ENCODE measurements around the gene ZNF644.
"Not testable (repeated sequence)": the region's sequence is repeated elsewhere in the genome, so short reads cannot be mapped to it uniquely, and the experiment has no call there.

Gene ZNF644

DNA sequence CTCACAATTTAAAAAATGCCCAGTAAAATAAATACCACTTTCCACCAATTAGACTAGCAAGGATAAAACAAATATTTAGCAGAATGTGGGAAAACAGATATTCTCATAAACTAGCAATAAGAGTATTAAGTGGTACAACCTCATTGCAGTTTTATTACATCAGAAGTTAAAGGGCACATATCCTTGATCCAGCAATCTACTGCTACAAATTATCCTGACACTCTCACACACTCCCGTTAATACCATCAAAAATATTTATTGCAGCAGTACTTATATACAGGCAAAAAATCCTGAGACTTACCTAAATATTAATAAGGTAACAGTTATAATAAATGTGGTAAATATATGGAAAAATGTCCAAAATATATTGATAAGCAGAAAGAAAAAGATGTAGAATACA is 44.3 kb downstream of the ZNF644 start:
- DNase-seq: no peak

DNA sequence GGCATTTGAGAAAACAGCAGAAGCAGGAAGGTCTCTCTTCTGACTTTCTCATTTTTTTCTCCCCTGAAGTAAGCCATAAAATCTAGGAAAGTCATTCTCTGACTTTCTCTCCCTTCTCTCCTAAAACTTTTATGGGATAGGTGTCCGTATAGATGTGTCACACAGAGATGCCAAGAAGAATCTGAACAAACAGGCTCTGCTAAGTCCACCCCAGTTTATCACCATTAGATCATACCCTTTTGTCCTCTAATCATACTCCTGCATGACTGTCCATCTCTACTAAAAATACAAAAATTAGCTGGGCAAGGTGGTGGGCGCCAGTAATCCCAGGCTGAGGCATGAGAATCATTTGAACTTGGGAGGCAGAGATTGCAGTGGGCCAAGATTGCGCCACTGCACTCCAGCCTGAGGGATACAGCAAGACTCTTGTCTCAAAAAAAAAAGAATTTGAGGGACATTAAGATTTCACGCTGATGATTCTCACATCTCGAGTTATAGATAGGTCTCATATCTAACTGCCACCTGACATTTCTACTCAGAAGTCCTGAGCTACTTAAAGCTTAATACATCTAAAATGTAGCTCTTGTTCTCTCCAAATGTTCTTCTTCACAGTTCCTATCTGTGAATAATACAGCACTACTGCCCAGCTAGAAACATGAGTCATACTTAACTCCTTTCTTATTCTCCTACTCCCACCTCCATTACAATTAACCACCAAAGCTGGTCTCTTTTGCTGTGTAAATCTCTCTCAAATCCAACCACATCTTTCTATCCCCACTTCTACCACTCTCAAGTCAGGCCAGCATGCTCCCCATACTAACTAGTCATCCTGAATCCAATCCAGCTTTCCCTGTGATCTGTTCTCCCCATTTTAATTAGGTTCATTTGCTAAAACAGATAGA is 47.7 kb downstream of the ZNF644 start:
- no peak for DNase-seq

DNA sequence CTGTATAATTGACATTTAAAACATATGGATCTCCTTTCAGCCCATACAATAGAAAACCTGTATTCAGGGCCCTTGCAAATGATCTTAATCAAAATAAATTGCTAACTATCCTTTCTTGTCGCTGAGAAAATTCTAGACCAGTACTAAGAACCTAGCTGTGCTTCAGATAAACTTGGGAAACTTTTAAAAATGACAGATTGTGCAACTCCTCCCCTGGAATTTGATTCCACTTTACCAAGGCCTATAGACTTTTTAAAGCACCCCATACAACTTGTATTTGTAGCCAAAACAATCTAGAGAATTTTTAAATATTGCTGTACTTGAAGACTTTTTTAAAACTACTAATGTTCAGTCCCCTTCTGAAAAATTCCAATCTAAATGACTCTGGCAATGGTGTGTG is 51.6 kb downstream of the ZNF644 start:
- DNase-seq: no peak

DNA sequence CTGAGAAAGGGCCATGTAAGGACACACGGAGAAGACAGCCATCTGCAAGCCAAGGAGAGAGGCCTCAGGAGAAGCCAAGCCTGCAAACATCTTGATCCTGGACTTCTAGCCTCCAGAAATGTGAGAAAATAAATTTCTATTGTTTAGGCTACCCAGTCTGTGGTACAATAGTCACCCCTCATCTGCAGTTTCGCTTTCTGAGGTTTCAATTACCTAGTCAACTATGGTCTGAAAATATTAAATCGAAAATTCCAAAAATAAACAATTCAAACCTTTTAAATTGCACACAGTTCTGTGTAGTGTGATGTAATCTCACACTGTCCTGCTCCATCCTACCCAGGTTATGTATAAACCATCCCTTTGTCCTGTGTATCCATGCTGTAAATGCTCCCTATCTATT is 52.6 kb downstream of the ZNF644 start:
- DNase-seq: no peak

- no peak for DNase-seq
These were observed 57.3 kb downstream of the ZNF644 start for GRCh38 chr1:90964444-90965035.

DNA sequence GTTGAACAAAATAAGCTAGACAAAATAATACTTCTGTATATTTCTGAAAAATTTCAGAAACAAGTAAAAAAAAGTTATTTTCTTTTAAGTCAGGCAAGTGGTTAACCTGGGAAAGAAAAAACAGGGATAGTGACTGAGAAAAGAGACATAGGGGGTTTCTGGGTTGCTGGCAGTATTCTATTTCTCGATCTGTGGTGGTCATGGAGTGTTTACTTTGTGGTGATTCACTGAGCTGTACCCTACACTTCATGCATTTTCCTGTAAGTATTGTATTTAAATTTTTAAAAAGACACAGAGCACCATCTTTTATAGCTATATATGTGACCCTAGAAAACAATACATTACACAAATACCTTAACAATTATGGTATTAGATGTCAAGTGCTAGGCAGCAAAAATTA is 58.2 kb downstream of the ZNF644 start:
- no peak for DNase-seq

DNA sequence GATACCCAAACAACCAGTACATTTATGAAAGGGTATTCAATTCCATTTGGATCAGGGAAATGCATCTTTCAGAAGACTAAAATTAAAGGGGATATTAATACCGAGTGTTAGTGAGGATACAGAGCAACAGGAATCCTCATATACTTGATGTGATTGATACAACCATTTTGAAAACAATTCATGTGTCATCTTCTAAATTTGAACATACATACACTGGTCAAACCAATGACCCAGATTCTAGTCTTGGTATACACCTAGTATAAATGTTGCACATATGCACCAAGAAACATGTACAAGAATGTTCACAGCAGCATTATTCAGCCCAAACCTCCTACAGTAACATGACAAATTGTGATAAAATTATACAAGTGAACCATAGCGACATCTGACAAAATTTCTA is 58.6 kb downstream of the ZNF644 start:
- no peak for DNase-seq

DNA sequence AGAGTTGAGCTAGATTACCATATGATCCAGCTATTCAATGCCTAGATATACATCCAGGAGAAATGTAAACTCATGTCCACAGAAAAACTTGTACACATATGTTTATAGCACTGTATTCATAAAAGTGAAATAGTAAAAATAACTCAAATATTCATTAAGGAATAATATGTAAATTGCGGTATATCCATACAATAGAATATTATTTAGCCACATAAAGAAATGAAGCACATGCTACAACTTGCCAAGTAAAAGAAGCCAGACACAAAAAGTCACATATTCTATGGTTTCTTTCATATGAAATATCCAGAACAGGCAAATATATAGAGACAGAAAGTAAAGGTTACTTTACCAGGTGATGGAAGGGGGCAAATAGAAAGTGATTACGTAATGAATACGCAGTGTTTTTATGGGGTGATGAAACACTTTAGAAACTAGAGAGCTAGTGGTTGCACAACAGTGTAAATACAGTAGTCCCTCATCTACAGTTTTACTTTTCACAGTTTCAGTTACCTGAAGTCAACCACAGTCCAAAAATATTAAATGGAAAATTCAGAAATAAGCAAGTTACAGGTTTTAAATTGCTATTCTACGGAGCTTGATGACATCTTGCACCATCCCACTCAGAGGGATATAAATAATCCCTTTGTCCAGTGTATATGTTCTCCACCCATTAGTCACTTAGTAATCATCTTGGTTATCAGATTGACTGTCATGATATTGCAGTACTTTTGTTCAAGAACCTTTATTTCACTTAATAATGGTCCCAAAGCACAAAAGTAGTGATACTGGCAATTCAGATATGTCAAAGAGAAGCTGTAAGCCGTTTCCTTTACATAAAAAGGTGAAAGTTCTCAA is 62.3 kb downstream of the ZNF644 start:
- DNase-seq: no peak

DNA sequence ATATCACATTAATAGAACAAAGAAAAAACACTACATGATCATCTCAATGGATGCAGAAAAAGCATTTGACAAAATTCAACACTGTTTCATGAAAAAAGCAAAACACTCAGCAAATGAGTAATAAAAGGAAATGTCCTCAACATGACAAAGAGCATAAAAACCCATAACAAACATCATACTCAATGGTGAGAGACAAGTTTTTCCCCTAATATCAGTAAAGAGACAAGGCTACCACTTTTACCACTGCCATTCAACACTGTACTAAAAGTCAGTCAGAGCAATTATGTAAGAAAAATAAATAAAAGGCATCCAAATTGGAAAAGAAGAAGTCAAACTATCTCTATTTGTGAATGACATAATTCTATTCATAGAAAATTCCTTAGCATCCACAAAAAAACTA is 64.3 kb downstream of the ZNF644 start:
- no peak for DNase-seq

DNA sequence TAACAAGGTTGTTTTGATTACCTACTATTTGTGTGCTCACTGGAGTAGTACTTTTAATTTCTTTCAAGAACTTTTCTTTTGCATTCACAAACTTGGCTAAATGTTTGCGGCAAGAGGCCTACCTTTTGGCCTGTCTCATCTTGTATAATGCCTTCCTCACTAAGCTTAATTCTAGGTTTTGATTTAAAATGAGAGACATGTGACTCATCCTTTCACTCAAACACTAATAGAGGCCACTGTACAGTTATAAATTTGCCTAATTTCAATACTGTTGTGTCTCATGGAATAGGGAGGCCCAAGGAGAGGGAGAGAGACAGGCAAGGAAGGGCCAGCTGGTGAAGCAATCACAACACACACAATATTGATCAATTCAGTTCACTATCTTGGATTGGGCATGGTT is 66.1 kb downstream of the ZNF644 start:
- DNase-seq: no peak

DNA sequence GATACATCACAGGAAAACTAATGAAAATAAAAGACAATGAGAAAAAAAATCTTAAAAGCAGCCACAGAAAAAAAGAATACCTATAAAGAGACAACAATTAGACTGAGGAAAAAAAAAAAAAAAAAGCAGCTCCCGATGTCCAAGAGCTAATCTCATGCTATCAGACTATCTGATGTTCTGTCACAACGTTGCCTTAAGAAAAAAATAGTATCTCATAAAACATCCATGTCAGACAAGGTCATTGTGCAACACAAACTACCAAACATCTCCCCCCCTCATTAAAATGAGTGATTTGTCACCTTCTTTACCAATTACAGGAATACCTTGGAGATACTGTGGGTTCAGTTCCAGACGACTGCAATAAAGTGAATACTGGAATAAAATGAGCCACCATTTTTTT is 68.9 kb downstream of the ZNF644 start:
- DNase-seq: no peak

DNA sequence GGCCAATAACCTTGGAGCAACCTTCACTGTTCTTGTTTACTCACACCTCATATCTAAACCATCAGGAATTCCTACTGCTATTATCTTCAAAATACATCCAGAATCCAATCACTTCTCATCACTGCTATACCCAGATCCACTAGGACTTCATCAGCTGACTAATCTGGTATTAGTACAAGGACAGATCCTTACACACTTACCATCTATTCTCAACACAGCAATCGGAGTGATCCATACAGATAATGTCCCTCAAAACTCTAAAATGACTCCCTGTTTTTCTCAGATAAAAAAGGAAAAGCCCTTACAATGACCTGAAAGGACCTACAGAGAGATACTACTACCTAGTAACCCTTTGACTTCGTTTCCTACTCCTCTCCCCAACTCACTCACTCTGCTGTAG is 70.8 kb downstream of the ZNF644 start:
- no peak for DNase-seq

DNA sequence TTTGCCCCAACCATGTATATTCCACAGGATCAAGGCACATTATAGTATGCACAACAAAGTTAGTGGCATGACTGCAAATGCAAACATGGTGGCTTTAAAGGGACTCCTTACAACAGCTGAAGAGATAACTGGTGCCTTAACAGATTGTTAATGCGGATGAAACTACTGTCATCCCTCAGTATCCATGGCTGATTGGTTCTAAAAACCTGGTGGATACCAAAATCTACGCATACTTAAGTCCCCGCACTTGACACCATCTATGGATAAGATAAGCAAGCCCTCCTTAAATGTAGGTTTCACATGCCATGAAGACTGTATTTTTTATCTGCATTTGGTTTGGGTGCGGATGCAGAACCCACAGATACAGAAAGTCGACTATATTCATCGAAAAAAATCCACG is 73.5 kb downstream of the ZNF644 start:
- no peak for DNase-seq

GRCh38 chr1:90946630-90947029 is 75.2 kb downstream of the ZNF644 start:
- no peak for DNase-seq

- DNase-seq: no peak
These were observed 76.5 kb downstream of the ZNF644 start for GRCh38 chr1:90945287-90945686.

DNA sequence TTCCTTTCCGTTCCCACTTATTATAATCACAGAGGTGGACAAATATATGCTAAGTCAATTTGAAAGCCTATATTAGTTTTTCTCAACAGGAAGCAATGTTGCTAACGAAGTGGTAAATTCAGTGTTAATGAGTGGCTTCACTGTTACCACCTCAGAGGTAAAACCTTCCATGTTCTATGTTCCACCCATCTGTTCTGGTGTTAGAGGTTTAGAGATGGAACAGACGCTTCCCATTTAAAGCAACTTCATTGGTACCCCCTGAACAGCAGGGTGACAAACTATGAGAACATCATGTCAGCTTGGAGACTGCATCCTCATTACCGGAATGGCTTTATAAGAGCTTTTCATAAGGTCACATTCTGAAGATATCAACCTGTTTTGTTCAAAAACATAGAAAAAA is 77.9 kb downstream of the ZNF644 start:
- no peak for DNase-seq

DNA sequence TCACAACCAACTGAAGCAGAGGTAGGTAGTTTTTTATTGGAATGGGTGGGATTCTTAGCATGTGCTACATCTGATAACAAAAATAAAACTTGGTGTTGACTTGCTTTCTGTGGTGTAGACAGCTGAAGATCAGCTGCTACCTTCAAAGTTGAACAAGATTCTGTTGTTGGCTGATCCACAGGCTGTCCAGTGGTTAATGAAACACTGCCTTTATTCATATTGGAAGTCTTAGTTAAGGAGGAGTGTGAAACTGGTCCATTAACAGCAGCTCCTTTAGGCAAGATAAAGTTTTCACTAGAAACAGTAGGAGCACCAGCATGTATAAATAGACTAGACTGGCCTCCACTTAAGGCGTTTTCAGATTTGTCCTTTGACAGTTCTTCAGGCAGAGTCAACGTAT is 81.1 kb downstream of the ZNF644 start:
- DNase-seq: no peak

DNA sequence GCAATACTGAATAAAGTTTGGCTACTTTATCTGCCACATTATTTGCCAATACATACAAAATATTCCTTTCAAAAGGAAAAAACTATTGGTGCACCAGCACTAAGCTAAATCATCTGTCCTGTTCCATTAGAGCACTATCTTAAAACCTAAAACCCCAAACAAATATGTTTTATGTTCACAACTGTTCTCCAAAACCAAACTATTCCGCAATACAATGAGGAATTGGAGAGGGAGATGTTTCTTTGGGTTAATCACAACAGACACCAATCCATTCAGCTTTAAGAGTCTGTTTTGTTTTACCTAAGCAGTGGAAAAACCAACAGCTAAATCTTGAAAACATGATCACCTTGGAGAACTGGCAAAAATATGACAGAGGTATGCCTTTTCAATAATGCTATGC is 85.1 kb downstream of the ZNF644 start:
- DNase-seq: no peak

GRCh38 chr1:90936061-90936460 is 85.8 kb downstream of the ZNF644 start:
- DNase-seq: no peak

DNA sequence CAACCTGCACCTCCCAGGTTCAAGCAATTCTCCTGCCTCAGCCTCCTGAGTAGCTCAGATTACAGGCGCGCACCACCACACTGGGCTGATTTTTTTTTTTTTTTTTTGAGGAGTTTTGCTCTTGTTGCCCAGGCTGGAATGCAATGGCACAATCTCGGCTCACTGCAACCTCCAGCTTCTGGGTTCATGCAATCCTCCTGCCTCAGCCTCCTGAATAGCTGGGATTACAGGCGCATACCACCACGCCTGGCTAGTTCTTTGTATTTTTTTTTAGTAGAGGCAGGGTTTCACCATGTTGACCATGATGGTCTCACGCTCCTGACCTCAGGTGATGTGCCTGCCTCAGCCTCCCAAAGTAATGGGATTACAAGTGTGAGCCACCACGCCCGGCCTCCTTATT is 93.6 kb downstream of the ZNF644 start:
- not testable (repeated sequence) for DNase-seq

- not testable (repeated sequence) for DNase-seq
These were observed 94.2 kb downstream of the ZNF644 start for GRCh38 chr1:90927674-90928073.

- no peak for DNase-seq
These were observed 94.9 kb downstream of the ZNF644 start for GRCh38 chr1:90926971-90927370.
